ENCODE data around the gene TNRC18.
"Not testable (repeated sequence)": the region's sequence is repeated elsewhere in the genome, so short reads cannot be mapped to it uniquely, and the experiment has no call there.

The TNRC18 gene

GRCh38 chr7:5334671-5335070, 89.0 kb downstream of the TNRC18 start:
- no peak for DNase-seq (ENCODE audit: low read depth, low spot score)
- Histone ChIP-seq H3K4me3 (no peak overlapping the region), H3K9me3 (ENCODE audit: low read depth, low read length) (no peaks in the 10 kb centered on the region), H3K27ac (no peak overlapping the region), H3K9ac (ENCODE audit: insufficient read length) (no peak overlapping the region), H3K36me3 (ENCODE audit: insufficient read depth, low read length) (peaks cover 67% of the 10 kb centered on the region)
- TF ChIP-seq FOXP2 (optimal IDR thresholded peaks at IDR 0.05; ENCODE audit: control extremely low read depth, extremely low read length, insufficient read depth) (no peak), EZH2 (IDR thresholded peaks at IDR 0.05) (no peak)

GRCh38 chr7:5333121-5334045, 90.3 kb downstream of the TNRC18 start:
- Histone ChIP-seq H3K36me3 (ENCODE audit: insufficient read depth, low read length) (peaks cover 56% of the 10 kb centered on the region), H3K27ac (no peak overlapping the region), H3K9me3 (ENCODE audit: low read depth, low read length) (no peaks in the 10 kb centered on the region), H3K4me3 (no peak overlapping the region), H3K9ac (ENCODE audit: insufficient read length) (no peak overlapping the region)
- no peak for DNase-seq (ENCODE audit: low read depth, low spot score)
- TF ChIP-seq POLR2AphosphoS5 (IDR thresholded peaks at IDR 0.05; ENCODE audit: borderline replicate concordance, low read depth, low read length): no peak
- no peak for TF ChIP-seq FOXP2 (optimal IDR thresholded peaks at IDR 0.05; ENCODE audit: control extremely low read depth, extremely low read length, insufficient read depth)
- TF ChIP-seq EZH2 (IDR thresholded peaks at IDR 0.05): no peak

GRCh38 chr7:5332579-5332978, 91.1 kb downstream of the TNRC18 start:
- DNase-seq (ENCODE audit: low read depth, low spot score): no peak
- no peak overlapping the region for H3K27ac ChIP-seq
- H3K36me3 ChIP-seq (ENCODE audit: insufficient read depth, low read length): peaks cover 51% of the 10 kb centered on the region
- H3K4me3 ChIP-seq: no peak overlapping the region
- H3K9ac ChIP-seq (ENCODE audit: insufficient read length): no peak overlapping the region
- H3K9me3 ChIP-seq (ENCODE audit: low read depth, low read length): no peaks in the 10 kb centered on the region
- TF ChIP-seq EZH2 (IDR thresholded peaks at IDR 0.05): no peak
- TF ChIP-seq POLR2AphosphoS5 (IDR thresholded peaks at IDR 0.05; ENCODE audit: borderline replicate concordance, low read depth, low read length): no peak
- no peak for TF ChIP-seq FOXP2 (optimal IDR thresholded peaks at IDR 0.05; ENCODE audit: control extremely low read depth, extremely low read length, insufficient read depth)

- H3K36me3 ChIP-seq (ENCODE audit: insufficient read depth, low read length): peaks cover 43% of the 10 kb centered on the region; the same call in 1 of the 2 replicates
- no peak overlapping the region for H3K27ac ChIP-seq
- TF ChIP-seq EZH2 (IDR thresholded peaks at IDR 0.05) (no peak), POLR2AphosphoS5 (IDR thresholded peaks at IDR 0.05; ENCODE audit: borderline replicate concordance, low read depth, low read length) (no peak), FOXP2 (optimal IDR thresholded peaks at IDR 0.05; ENCODE audit: control extremely low read depth, extremely low read length, insufficient read depth) (no peak)
Observed at GRCh38 chr7:5330288-5330687, 93.3 kb downstream of the TNRC18 start.

GRCh38 chr7:5324961-5325360, 98.7 kb downstream of the TNRC18 start:
- Histone ChIP-seq H3K36me3 (ENCODE audit: insufficient read depth, low read length) (peaks cover 37% of the 10 kb centered on the region; the same call in 1 of the 2 replicates), H3K9ac (ENCODE audit: insufficient read length) (no peak overlapping the region), H3K4me3 (no peak overlapping the region), H3K27ac (no peak overlapping the region), H3K9me3 (ENCODE audit: low read depth, low read length) (no peaks in the 10 kb centered on the region)
- no peak for DNase-seq (ENCODE audit: low read depth, low spot score)
- no peak for TF ChIP-seq POLR2AphosphoS5 (IDR thresholded peaks at IDR 0.05; ENCODE audit: borderline replicate concordance, low read depth, low read length)
- TF ChIP-seq EZH2 (IDR thresholded peaks at IDR 0.05): no peak
- no peak for TF ChIP-seq FOXP2 (optimal IDR thresholded peaks at IDR 0.05; ENCODE audit: control extremely low read depth, extremely low read length, insufficient read depth)

More at GRCh38 chr7:5330288-5330687, 93.3 kb downstream of the TNRC18 start:
- Histone ChIP-seq H3K9me3 (ENCODE audit: low read depth, low read length) (no peaks in the 10 kb centered on the region), H3K9ac (ENCODE audit: insufficient read length) (no peak overlapping the region), H3K4me3 (no peak overlapping the region)
- no peak for DNase-seq (ENCODE audit: low read depth, low spot score)

GRCh38 chr7:5323800-5324781, 99.5 kb downstream of the TNRC18 start:
- H3K27ac ChIP-seq; H3K9ac ChIP-seq (ENCODE audit: insufficient read length); H3K9me3 ChIP-seq (ENCODE audit: low read depth, low read length); H3K4me3 ChIP-seq; DNase-seq (ENCODE audit: low read depth, low spot score): not testable (repeated sequence)
- H3K36me3 ChIP-seq (ENCODE audit: insufficient read depth, low read length): peaks cover 40% of the 10 kb centered on the region

GRCh38 chr7:5322621-5323410, 100.8 kb downstream of the TNRC18 start:
- Histone ChIP-seq H3K36me3 (ENCODE audit: insufficient read depth, low read length) (peaks cover 50% of the 10 kb centered on the region), H3K9ac (ENCODE audit: insufficient read length) (no peak overlapping the region), H3K27ac (no peak overlapping the region), H3K4me3 (no peak overlapping the region), H3K9me3 (ENCODE audit: low read depth, low read length) (no peaks in the 10 kb centered on the region)
- TF ChIP-seq FOXP2 (optimal IDR thresholded peaks at IDR 0.05; ENCODE audit: control extremely low read depth, extremely low read length, insufficient read depth) (no peak), POLR2AphosphoS5 (IDR thresholded peaks at IDR 0.05; ENCODE audit: borderline replicate concordance, low read depth, low read length) (no peak), EZH2 (IDR thresholded peaks at IDR 0.05) (no peak)
- DNase-seq (ENCODE audit: low read depth, low spot score): no peak

Data from SK-N-MC (cell line).